ENCODE measurements around the gene PLD1. TPM values are rescaled to one million over a fixed set of nuclear protein-coding genes. Genes with fewer than 3 reads are reported as not detected.

PLD1 gene
- total RNA-seq, 1 donor from 2014 or later, result not detected

- CTCF ChIA-PET, result no interaction called here
- no peak for TF ChIP-seq CTCF (IDR thresholded peaks at IDR 0.05)
- Mint-ChIP-seq H3K9me3 (no peaks in the 10 kb centered on the region), H3K27me3 (peaks cover 26% of the 10 kb centered on the region), H3K36me3 (ENCODE audit: low read depth) (no peaks in the 10 kb centered on the region), H3K4me1 (peaks cover 13% of the 10 kb centered on the region), H3K4me3 (no peak overlapping the region), H3K27ac (no peak overlapping the region)
- ATAC-seq (ENCODE audit: low read depth), result no peak
- POLR2A ChIA-PET, result no interaction called here
- DNase-seq, result no peak
- intact Hi-C loops (cut with micrococcal nuclease), result no loop called here
These were observed 4.6 kb downstream of the PLD1 start for GRCh38 chr3:171805687-171806086.

GRCh38 chr3:171804618-171805389, 5.5 kb downstream of the PLD1 start:
- DNase-seq, result no peak
- ChIA-PET CTCF (no interaction called here), POLR2A (no interaction called here)
- peaks cover 8% of the 10 kb centered on the region for H3K4me1 Mint-ChIP-seq
- no peaks in the 10 kb centered on the region for H3K9me3 Mint-ChIP-seq
- peaks cover 22% of the 10 kb centered on the region for H3K27me3 Mint-ChIP-seq
- intact Hi-C loops (cut with micrococcal nuclease), result no loop called here
- no peaks in the 10 kb centered on the region for H3K36me3 Mint-ChIP-seq (ENCODE audit: low read depth)
- H3K4me3 Mint-ChIP-seq, result no peak overlapping the region
- TF ChIP-seq CTCF (IDR thresholded peaks at IDR 0.05), result no peak
- no peak for ATAC-seq (ENCODE audit: low read depth)
- no peak overlapping the region for H3K27ac Mint-ChIP-seq

- Mint-ChIP-seq H3K4me1 (no peaks in the 10 kb centered on the region), H3K36me3 (ENCODE audit: low read depth) (no peaks in the 10 kb centered on the region), H3K4me3 (no peak overlapping the region), H3K27ac (no peak overlapping the region), H3K27me3 (peaks cover 13% of the 10 kb centered on the region), H3K9me3 (no peaks in the 10 kb centered on the region)
- POLR2A ChIA-PET, result no interaction called here
- ATAC-seq (ENCODE audit: low read depth) (no peak), DNase-seq (no peak)
- no peak for TF ChIP-seq CTCF (IDR thresholded peaks at IDR 0.05)
- intact Hi-C loops (cut with micrococcal nuclease), result no loop called here
- CTCF ChIA-PET, result no interaction called here
These were observed 7.2 kb downstream of the PLD1 start for GRCh38 chr3:171803044-171803443.

GRCh38 chr3:171802590-171802956, 7.7 kb downstream of the PLD1 start:
- H3K4me1 Mint-ChIP-seq, result no peaks in the 10 kb centered on the region
- no peak for TF ChIP-seq CTCF (IDR thresholded peaks at IDR 0.05)
- no peak overlapping the region for H3K27ac Mint-ChIP-seq
- ATAC-seq (ENCODE audit: low read depth) (no peak), DNase-seq (no peak)
- H3K36me3 Mint-ChIP-seq (ENCODE audit: low read depth), result no peaks in the 10 kb centered on the region
- intact Hi-C loops (cut with micrococcal nuclease), result no loop called here
- H3K4me3 Mint-ChIP-seq, result no peak overlapping the region
- ChIA-PET CTCF (no interaction called here), POLR2A (no interaction called here)
- H3K9me3 Mint-ChIP-seq, result no peaks in the 10 kb centered on the region
- H3K27me3 Mint-ChIP-seq, result peaks cover 10% of the 10 kb centered on the region

- Mint-ChIP-seq H3K4me3 (no peak overlapping the region), H3K9me3 (no peaks in the 10 kb centered on the region), H3K36me3 (ENCODE audit: low read depth) (no peaks in the 10 kb centered on the region), H3K27me3 (peaks cover 7% of the 10 kb centered on the region), H3K4me1 (no peaks in the 10 kb centered on the region), H3K27ac (no peak overlapping the region)
- no peak for TF ChIP-seq CTCF (IDR thresholded peaks at IDR 0.05)
- DNase-seq (no peak), ATAC-seq (ENCODE audit: low read depth) (no peak)
- CTCF ChIA-PET, result no interaction called here
- POLR2A ChIA-PET, result no interaction called here
- intact Hi-C loops (cut with micrococcal nuclease), result no loop called here
These were observed 8.3 kb downstream of the PLD1 start for GRCh38 chr3:171801738-171802589.

Data from activated B cell treated with CpG ODN at 0.5 μM for 24 hours (primary cell).